SK-N-SH (cell line): ENCODE measurements around the gene LRFN3. TPM values are rescaled to one million over a fixed set of nuclear protein-coding genes. Genes with fewer than 3 reads are reported as not detected.

Experiments
- CTCF ChIA-PET: fragments of 300-600, 350-600 bp; formaldehyde crosslinking; extraction: SDS; loops from one replicate; lab custom pipeline; 2021; lab: Yijun Ruan, JAX
- POLR2A ChIA-PET: fragments of 350-600 bp; sonication (Branson Sonifier 250); formaldehyde crosslinking; extraction: SDS; loops from one replicate; lab custom pipeline; 2020; ENCODE audit warnings: antibody characterized with exemption, inconsistent platforms; lab: Yijun Ruan, JAX
- DNase-seq: peaks from one replicate; pipeline ENCODE4 v3.0.0; 2012
- H2AFZ ChIP-seq: fragments of 200-600 bp; sonication (generic); 2 replicates; pipeline ENCODE4 v1.8.1; 2016; ENCODE audit warnings: antibody characterized with exemption, mild to moderate bottlenecking, low read depth
- H3F3A ChIP-seq: fragments of 200-600 bp; sonication (generic); replicated peaks from 2 replicates; pipeline ENCODE3; 2016; ENCODE audit warnings: antibody characterized with exemption, mild to moderate bottlenecking; ENCODE audit not compliant: insufficient read depth
- H3K27ac ChIP-seq, 2 experiments: fragments of 200-500 bp in 1 of 2; fragments of 200-600 bp in 1 of 2; sonication (Bioruptor generic) in 1 of 2; sonication (generic), shearing (Covaris generic) in 1 of 2; 2 replicates each; pipeline versions ENCODE4 v1.5.1 to v1.6.1; 2014 to 2016; ENCODE audit warnings: low read depth in 2 of 2, inconsistent platforms in 1 of 2, low read length in 1 of 2, mild to moderate bottlenecking in 1 of 2, mixed read lengths in 1 of 2
- H3K27me3 ChIP-seq: fragments of 200-600 bp; sonication (generic), shearing (Covaris generic); 2 replicates; pipeline ENCODE4 v1.6.1; 2016; ENCODE audit warnings: mixed run types; ENCODE audit not compliant: insufficient read depth
- H3K36me3 ChIP-seq, 2 experiments: fragments of 200-500 bp in 1 of 2; fragments of 200-600 bp in 1 of 2; sonication (Bioruptor generic) in 1 of 2; sonication (generic) in 1 of 2; replicated peaks in 1 of 2; 2 replicates each; pipeline versions ENCODE3 to v1.5.1; 2014 to 2016; ENCODE audit warnings: low read length in 1 of 2, mild to moderate bottlenecking in 1 of 2; ENCODE audit not compliant: insufficient read depth in 2 of 2, control insufficient read depth in 1 of 2
- H3K4me1 ChIP-seq, 2 experiments: fragments of 200-500 bp in 1 of 2; fragments of 200-600 bp in 1 of 2; sonication (Bioruptor generic) in 1 of 2; sonication (generic), shearing (Covaris generic) in 1 of 2; 2 replicates each; pipeline versions ENCODE4 v1.5.1 to v1.6.1; 2014 to 2016; ENCODE audit warnings: low read depth in 1 of 2, low read length in 1 of 2, mixed run types in 1 of 2; ENCODE audit not compliant: insufficient read depth in 2 of 2, control insufficient read depth in 1 of 2
- H3K4me2 ChIP-seq: fragments of 200-600 bp; sonication (generic), shearing (Covaris generic); 2 replicates; pipeline ENCODE4 v1.6.1; 2017; ENCODE audit warnings: mixed run types
- H3K4me3 ChIP-seq, 2 experiments: fragments of 200-500 bp in 1 of 2; fragments of 200-600 bp in 1 of 2; sonication (Bioruptor generic) in 1 of 2; sonication (generic), shearing (Covaris generic) in 1 of 2; 2 replicates each; pipeline versions ENCODE4 v1.5.1 to v1.8.1; 2014 to 2016; ENCODE audit warnings: low read depth in 2 of 2, inconsistent platforms in 1 of 2, low read length in 1 of 2, mild to moderate bottlenecking in 1 of 2, mixed read lengths in 1 of 2, moderate library complexity in 1 of 2
- H3K79me2 ChIP-seq: fragments of 200-600 bp; sonication (generic); 2 replicates; pipeline ENCODE4 v1.8.1; 2017; ENCODE audit warnings: mild to moderate bottlenecking; ENCODE audit not compliant: insufficient read depth
- H3K9ac ChIP-seq: fragments of 200-600 bp; sonication (generic); 2 replicates; pipeline ENCODE4 v1.6.1; 2017; ENCODE audit warnings: mixed run types
- H3K9me2 ChIP-seq: fragments of 200-600 bp; sonication (generic); 2 replicates; pipeline ENCODE4 v1.6.1; 2017; ENCODE audit warnings: mixed run types
- H3K9me3 ChIP-seq: fragments of 200-600 bp; sonication (generic); 2 replicates; pipeline ENCODE4 v1.6.1; 2017; ENCODE audit warnings: mixed run types, mild to moderate bottlenecking, moderate library complexity
- H4K20me1 ChIP-seq: fragments of 200-600 bp; sonication (generic); 2 replicates; pipeline ENCODE4 v1.6.1; 2017; ENCODE audit warnings: mild to moderate bottlenecking, mixed run types; ENCODE audit not compliant: insufficient read depth
- JUND ChIP-seq: IDR thresholded peaks from 2 replicates; pipeline ENCODE4 v1.4.0; 2012
- MEF2A ChIP-seq: IDR thresholded peaks from 2 replicates; pipeline ENCODE4 v1.4.0; 2012; ENCODE audit warnings: low read depth, borderline replicate concordance
- MXI1 ChIP-seq: IDR thresholded peaks from 2 replicates; pipeline ENCODE4 v1.6.1; 2012; ENCODE audit warnings: mild to moderate bottlenecking, low read depth, low read length, improper control_type of control experiment
- NFIC ChIP-seq: IDR thresholded peaks from 2 replicates; pipeline ENCODE4 v1.4.0; 2012; ENCODE audit warnings: borderline replicate concordance
- NRF1 ChIP-seq: IDR thresholded peaks from 2 replicates; pipeline ENCODE4 v1.6.1; 2012; ENCODE audit warnings: low read depth, mild to moderate bottlenecking, low read length
- PBX3 ChIP-seq: IDR thresholded peaks from 2 replicates; pipeline ENCODE4; 2012
- POLR2AphosphoS5 ChIP-seq: IDR thresholded peaks from 2 replicates; pipeline ENCODE4 v1.6.1; 2012; ENCODE audit warnings: low read depth, low read length
- RCOR1 ChIP-seq: fragments of 150-350 bp; IDR thresholded peaks from 2 replicates; pipeline ENCODE4 v1.6.1; 2017; ENCODE audit warnings: antibody characterized with exemption, low read length
- SIN3A ChIP-seq: IDR thresholded peaks from 2 replicates; pipeline ENCODE4 v1.6.1; 2012; ENCODE audit warnings: low read depth, mild to moderate bottlenecking, low read length, moderate library complexity, borderline replicate concordance
- SMC3 ChIP-seq: IDR thresholded peaks from 2 replicates; pipeline ENCODE4 v1.6.1; 2012; ENCODE audit warnings: low read depth, low read length, improper control_type of control experiment
- TAF1 ChIP-seq: IDR thresholded peaks from 2 replicates; pipeline ENCODE4 v1.6.1; 2012; ENCODE audit warnings: low read depth, mild to moderate bottlenecking, low read length, moderate library complexity, borderline replicate concordance
- YY1 ChIP-seq: IDR thresholded peaks from 2 replicates; pipeline ENCODE4 v1.4.0; 2012; ENCODE audit warnings: low read depth, mild to moderate bottlenecking
- ZBTB33 ChIP-seq: IDR thresholded peaks from 2 replicates; pipeline ENCODE4 v1.4.0; 2012; ENCODE audit warnings: low read depth, borderline replicate concordance
- WGBS: methylation state at CpG from one replicate; pipeline ENCODE4 v1.1.6; 2017; ENCODE audit warnings: low lambda C conversion rate; 5-methylcytosine and 5-hydroxymethylcytosine counted together
- polyA plus RNA-seq, 3 experiments: library from polyadenylated mRNA; depleted of rRNA; stranded (reverse); fragments of >200 nt; gene quantifications; 2 replicates each; pipeline ENCODE4 v1.2.3, GENCODE V29; 2012
- TF ChIP-seq, protein P1 (sequence below): IDR thresholded peaks from 2 replicates; pipeline ENCODE4 v1.6.1; 2012; ENCODE audit warnings: mild to moderate bottlenecking, low read depth, low read length, moderate library complexity
- TF ChIP-seq, protein P2 (sequence below): IDR thresholded peaks from 2 replicates; pipeline ENCODE4 v1.4.0; 2012; ENCODE audit warnings: low read depth, borderline replicate concordance
- TF ChIP-seq, protein P3 (sequence below): fragments of 150-350 bp; IDR thresholded peaks from 2 replicates; pipeline ENCODE4 v1.6.1; 2016; ENCODE audit warnings: mild to moderate bottlenecking, low read depth, low read length

LRFN3 gene
- polyA plus RNA-seq, 1 of the 3 experiments (the other 2 are of a cell fraction): 5.4 TPM

DNA sequence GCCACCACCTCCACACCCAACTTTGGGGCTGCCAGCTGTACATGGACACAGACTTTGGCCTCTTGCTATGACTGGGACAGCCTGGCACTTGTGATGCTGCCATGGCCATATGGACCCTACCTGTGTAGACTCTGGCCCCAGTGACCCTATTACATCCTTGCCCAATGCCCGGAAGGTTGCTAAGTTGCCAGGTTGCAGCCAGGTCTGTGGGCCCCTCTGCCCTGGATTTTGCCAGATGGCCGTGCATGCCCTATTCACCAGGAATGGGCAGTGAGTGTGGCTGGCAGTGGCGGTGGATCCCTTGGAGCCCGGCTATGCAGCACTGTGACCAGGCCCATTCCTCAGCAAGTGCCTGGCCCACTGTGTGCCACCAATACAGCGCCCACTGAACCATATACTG, 49.9 kb downstream of the LRFN3 start:
- H3K9ac ChIP-seq: no peak overlapping the region
- H3K4me1 ChIP-seq: no peaks in the 10 kb centered on the region
- no peak overlapping the region for H3K4me3 ChIP-seq
- no peak overlapping the region for H3K4me2 ChIP-seq
- TF ChIP-seq TAF1 (no peak), YY1 (no peak)
- no peak overlapping the region for H2AFZ ChIP-seq
- H4K20me1 ChIP-seq: no peaks in the 10 kb centered on the region
- CTCF ChIA-PET: interaction anchor here (1.8 kb wide), 1 partner anchor 17 kb away, joined by 4 read pairs; no protein-coding TSS in a partner anchor
- H3K9me2 ChIP-seq: no peaks in the 10 kb centered on the region
- peaks cover 7% of the 10 kb centered on the region; the same call in 1 of the 2 replicates for H3K27me3 ChIP-seq
- no peaks in the 10 kb centered on the region for H3K79me2 ChIP-seq
- H3K9me3 ChIP-seq: no peaks in the 10 kb centered on the region
- H3K36me3 ChIP-seq: no peaks in the 10 kb centered on the region
- 80% methylated on average over 1 of the region's 5 CpGs for WGBS
- DNase-seq: no peak
- H3F3A ChIP-seq: no peaks in the 10 kb centered on the region
- no peak overlapping the region for H3K27ac ChIP-seq
- POLR2A ChIA-PET: no interaction called here

GRCh38 chr19:35986664-35987570, 50.7 kb downstream of the LRFN3 start:
- H3F3A ChIP-seq: no peaks in the 10 kb centered on the region
- CTCF ChIA-PET: interaction anchor here (0.6 to 1.8 kb wide), 5 partner anchors 18 to 258 kb away, joined by 3 to 4 read pairs (median 3); no protein-coding TSS in a partner anchor
- DNase-seq: peak; percentile 90
- no peaks in the 10 kb centered on the region for H3K4me1 ChIP-seq
- no peak overlapping the region for H2AFZ ChIP-seq
- H3K4me2 ChIP-seq: peak overlapping the region; percentile 78; the same call in 1 of the 2 replicates
- peaks cover 7% of the 10 kb centered on the region; the same call in 1 of the 2 replicates for H3K27me3 ChIP-seq
- no peaks in the 10 kb centered on the region for H3K79me2 ChIP-seq
- POLR2A ChIA-PET: no interaction called here
- no peaks in the 10 kb centered on the region for H4K20me1 ChIP-seq
- 14% methylated on average over 52 of the region's 54 CpGs for WGBS
- H3K9me3 ChIP-seq: no peaks in the 10 kb centered on the region
- H3K27ac ChIP-seq: no peak overlapping the region
- H3K9me2 ChIP-seq: no peaks in the 10 kb centered on the region
- TF ChIP-seq MEF2A: no peak
- no peak for TF ChIP-seq SMC3
- TF ChIP-seq NFIC: no peak
- TF ChIP-seq, protein P1, sequence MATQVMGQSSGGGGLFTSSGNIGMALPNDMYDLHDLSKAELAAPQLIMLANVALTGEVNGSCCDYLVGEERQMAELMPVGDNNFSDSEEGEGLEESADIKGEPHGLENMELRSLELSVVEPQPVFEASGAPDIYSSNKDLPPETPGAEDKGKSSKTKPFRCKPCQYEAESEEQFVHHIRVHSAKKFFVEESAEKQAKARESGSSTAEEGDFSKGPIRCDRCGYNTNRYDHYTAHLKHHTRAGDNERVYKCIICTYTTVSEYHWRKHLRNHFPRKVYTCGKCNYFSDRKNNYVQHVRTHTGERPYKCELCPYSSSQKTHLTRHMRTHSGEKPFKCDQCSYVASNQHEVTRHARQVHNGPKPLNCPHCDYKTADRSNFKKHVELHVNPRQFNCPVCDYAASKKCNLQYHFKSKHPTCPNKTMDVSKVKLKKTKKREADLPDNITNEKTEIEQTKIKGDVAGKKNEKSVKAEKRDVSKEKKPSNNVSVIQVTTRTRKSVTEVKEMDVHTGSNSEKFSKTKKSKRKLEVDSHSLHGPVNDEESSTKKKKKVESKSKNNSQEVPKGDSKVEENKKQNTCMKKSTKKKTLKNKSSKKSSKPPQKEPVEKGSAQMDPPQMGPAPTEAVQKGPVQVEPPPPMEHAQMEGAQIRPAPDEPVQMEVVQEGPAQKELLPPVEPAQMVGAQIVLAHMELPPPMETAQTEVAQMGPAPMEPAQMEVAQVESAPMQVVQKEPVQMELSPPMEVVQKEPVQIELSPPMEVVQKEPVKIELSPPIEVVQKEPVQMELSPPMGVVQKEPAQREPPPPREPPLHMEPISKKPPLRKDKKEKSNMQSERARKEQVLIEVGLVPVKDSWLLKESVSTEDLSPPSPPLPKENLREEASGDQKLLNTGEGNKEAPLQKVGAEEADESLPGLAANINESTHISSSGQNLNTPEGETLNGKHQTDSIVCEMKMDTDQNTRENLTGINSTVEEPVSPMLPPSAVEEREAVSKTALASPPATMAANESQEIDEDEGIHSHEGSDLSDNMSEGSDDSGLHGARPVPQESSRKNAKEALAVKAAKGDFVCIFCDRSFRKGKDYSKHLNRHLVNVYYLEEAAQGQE: no peak
- no peak for TF ChIP-seq POLR2AphosphoS5
- no peak for TF ChIP-seq PBX3
- no peak for TF ChIP-seq JUND
- TF ChIP-seq ZBTB33: no peak
- peak; percentile 8; the same call in 1 of the 2 replicates for TF ChIP-seq NRF1
- TF ChIP-seq MXI1: peak; percentile 86
- TF ChIP-seq SIN3A: no peak
- TF ChIP-seq TAF1: no peak
- TF ChIP-seq, protein P2, sequence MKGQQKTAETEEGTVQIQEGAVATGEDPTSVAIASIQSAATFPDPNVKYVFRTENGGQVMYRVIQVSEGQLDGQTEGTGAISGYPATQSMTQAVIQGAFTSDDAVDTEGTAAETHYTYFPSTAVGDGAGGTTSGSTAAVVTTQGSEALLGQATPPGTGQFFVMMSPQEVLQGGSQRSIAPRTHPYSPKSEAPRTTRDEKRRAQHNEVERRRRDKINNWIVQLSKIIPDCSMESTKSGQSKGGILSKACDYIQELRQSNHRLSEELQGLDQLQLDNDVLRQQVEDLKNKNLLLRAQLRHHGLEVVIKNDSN: no peak
- TF ChIP-seq, protein P3, sequence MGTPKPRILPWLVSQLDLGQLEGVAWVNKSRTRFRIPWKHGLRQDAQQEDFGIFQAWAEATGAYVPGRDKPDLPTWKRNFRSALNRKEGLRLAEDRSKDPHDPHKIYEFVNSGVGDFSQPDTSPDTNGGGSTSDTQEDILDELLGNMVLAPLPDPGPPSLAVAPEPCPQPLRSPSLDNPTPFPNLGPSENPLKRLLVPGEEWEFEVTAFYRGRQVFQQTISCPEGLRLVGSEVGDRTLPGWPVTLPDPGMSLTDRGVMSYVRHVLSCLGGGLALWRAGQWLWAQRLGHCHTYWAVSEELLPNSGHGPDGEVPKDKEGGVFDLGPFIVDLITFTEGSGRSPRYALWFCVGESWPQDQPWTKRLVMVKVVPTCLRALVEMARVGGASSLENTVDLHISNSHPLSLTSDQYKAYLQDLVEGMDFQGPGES: no peak
- no peak for TF ChIP-seq RCOR1
- H3K36me3 ChIP-seq: no peaks in the 10 kb centered on the region
- H3K4me3 ChIP-seq: peak overlapping the region; percentile 28 to 48
- no peak overlapping the region for H3K9ac ChIP-seq
